Measurements from ENCODE around the gene TMEFF1.

Gene TMEFF1

GRCh38 chr9:100478192-100478591 is 5.2 kb downstream of the TMEFF1 start:
- Histone ChIP-seq H3K79me2 (ENCODE audit: insufficient read depth, low read length) (no peaks in the 10 kb centered on the region; the same call in 1 of the 2 replicates), H3K27ac (ENCODE audit: low read depth, low read length, poor library complexity, severe bottlenecking) (no peak overlapping the region), H3K4me3 (ENCODE audit: low read depth, low read length, poor library complexity, severe bottlenecking) (no peak overlapping the region), H3K9ac (ENCODE audit: low read length) (no peak overlapping the region), H3F3A (ENCODE audit: insufficient read depth, low read length) (no peaks in the 10 kb centered on the region), H3K9me2 (ENCODE audit: low read depth, low read length) (no peaks in the 10 kb centered on the region), H2AFZ (ENCODE audit: low read length) (no peak overlapping the region), H3K4me2 (ENCODE audit: low read length) (no peak overlapping the region), H3K27me3 (ENCODE audit: insufficient read depth, low read length) (no peaks in the 10 kb centered on the region), H3K9me3 (ENCODE audit: low read length) (peaks cover 4% of the 10 kb centered on the region; the same call in 1 of the 2 replicates), H3K36me3 (ENCODE audit: insufficient read depth, low read length) (no peaks in the 10 kb centered on the region; the same call in 1 of the 2 replicates), H4K20me1 (ENCODE audit: insufficient read depth, low read length) (no peaks in the 10 kb centered on the region), H3K4me1 (ENCODE audit: insufficient read depth, low read length, severe bottlenecking) (peaks cover 18% of the 10 kb centered on the region)
- TF ChIP-seq EZH2 (IDR thresholded peaks at IDR 0.05; ENCODE audit: borderline replicate concordance, low read length) (no peak), CTCF (IDR thresholded peaks at IDR 0.05; ENCODE audit: low read length) (no peak)

GRCh38 chr9:100479820-100480219 is 6.9 kb downstream of the TMEFF1 start:
- Histone ChIP-seq H3K79me2 (ENCODE audit: insufficient read depth, low read length) (no peaks in the 10 kb centered on the region; the same call in 1 of the 2 replicates), H3K27ac (ENCODE audit: low read depth, low read length, poor library complexity, severe bottlenecking) (no peak overlapping the region), H4K20me1 (ENCODE audit: insufficient read depth, low read length) (no peaks in the 10 kb centered on the region)

GRCh38 chr9:100485196-100485595 is 12.2 kb downstream of the TMEFF1 start:
- no peak for TF ChIP-seq EZH2 (IDR thresholded peaks at IDR 0.05; ENCODE audit: borderline replicate concordance, low read length)
- no peak for TF ChIP-seq CTCF (IDR thresholded peaks at IDR 0.05; ENCODE audit: low read length)
- H3K9me3 ChIP-seq (ENCODE audit: low read length), result no peaks in the 10 kb centered on the region
- no peaks in the 10 kb centered on the region for H3K9me2 ChIP-seq (ENCODE audit: low read depth, low read length)
- peaks cover 6% of the 10 kb centered on the region; the same call in 1 of the 2 replicates for H3K79me2 ChIP-seq (ENCODE audit: insufficient read depth, low read length)
- H3K4me1 ChIP-seq (ENCODE audit: insufficient read depth, low read length, severe bottlenecking), result peaks cover 11% of the 10 kb centered on the region
- no peak overlapping the region for H2AFZ ChIP-seq (ENCODE audit: low read length)
- H3K27ac ChIP-seq (ENCODE audit: low read depth, low read length, poor library complexity, severe bottlenecking), result no peak overlapping the region
- no peak overlapping the region for H3K4me3 ChIP-seq (ENCODE audit: low read depth, low read length, poor library complexity, severe bottlenecking)
- H3F3A ChIP-seq (ENCODE audit: insufficient read depth, low read length), result no peaks in the 10 kb centered on the region
- H4K20me1 ChIP-seq (ENCODE audit: insufficient read depth, low read length), result no peaks in the 10 kb centered on the region
- H3K4me2 ChIP-seq (ENCODE audit: low read length), result no peak overlapping the region
- H3K9ac ChIP-seq (ENCODE audit: low read length), result no peak overlapping the region
- H3K27me3 ChIP-seq (ENCODE audit: insufficient read depth, low read length), result no peaks in the 10 kb centered on the region
- no peaks in the 10 kb centered on the region for H3K36me3 ChIP-seq (ENCODE audit: insufficient read depth, low read length)

More at GRCh38 chr9:100479820-100480219, 6.9 kb downstream of the TMEFF1 start:
- Histone ChIP-seq H3K4me3 (ENCODE audit: low read depth, low read length, poor library complexity, severe bottlenecking) (no peak overlapping the region), H3K36me3 (ENCODE audit: insufficient read depth, low read length) (no peaks in the 10 kb centered on the region; the same call in 1 of the 2 replicates), H3K27me3 (ENCODE audit: insufficient read depth, low read length) (no peaks in the 10 kb centered on the region), H3K4me2 (ENCODE audit: low read length) (no peak overlapping the region), H2AFZ (ENCODE audit: low read length) (no peak overlapping the region), H3K9me2 (ENCODE audit: low read depth, low read length) (no peaks in the 10 kb centered on the region), H3F3A (ENCODE audit: insufficient read depth, low read length) (no peaks in the 10 kb centered on the region), H3K4me1 (ENCODE audit: insufficient read depth, low read length, severe bottlenecking) (peaks cover 10% of the 10 kb centered on the region), H3K9me3 (ENCODE audit: low read length) (peaks cover 4% of the 10 kb centered on the region; the same call in 1 of the 2 replicates), H3K9ac (ENCODE audit: low read length) (no peak overlapping the region)
- TF ChIP-seq CTCF (IDR thresholded peaks at IDR 0.05; ENCODE audit: low read length), result no peak
- TF ChIP-seq EZH2 (IDR thresholded peaks at IDR 0.05; ENCODE audit: borderline replicate concordance, low read length), result no peak

Measured in OCI-LY1 (cell line).